ENCODE measurements around the gene CLTRN.

CLTRN gene

DNA sequence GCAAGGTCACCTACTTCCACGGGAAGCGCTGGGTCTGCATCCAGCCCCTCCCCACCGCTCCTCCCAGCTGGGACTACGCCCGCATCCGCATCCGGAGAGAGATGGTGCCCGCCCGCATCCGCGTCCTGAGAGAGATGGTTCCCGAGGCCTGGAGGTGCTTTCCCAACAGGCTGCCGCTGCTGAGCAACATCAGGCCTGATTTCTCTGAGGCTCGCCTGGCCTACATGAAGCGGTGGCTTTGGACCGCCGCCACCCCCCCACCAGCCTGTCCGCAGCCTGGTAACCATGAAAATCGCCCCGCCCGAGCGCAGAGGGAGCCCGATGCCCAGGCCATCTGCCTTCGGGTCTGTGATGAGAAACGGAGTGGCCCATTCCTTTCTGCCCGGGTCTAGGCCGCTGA is 18.1 kb downstream of the CLTRN start:
- DNase-seq: no peak

DNA sequence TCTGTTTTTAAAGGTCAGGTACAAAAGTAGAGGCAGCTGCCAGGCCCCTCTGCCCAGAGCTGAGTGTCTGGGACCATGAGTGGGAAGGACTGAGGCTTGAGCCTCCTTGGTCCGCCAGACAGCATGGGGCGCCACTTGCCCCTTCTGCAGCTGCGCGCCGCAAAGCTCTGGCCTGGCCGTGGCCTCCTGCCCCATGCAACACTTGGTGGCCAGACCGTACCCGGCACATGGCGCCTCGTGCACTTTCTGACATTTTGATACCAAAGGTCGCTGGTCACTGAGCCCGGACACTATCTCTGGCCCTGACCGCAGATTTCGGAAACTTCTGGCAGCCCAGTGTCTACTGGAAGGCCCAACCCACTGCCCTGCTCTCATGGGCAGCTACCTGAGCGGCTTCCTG is 18.6 kb downstream of the CLTRN start:
- DNase-seq: no peak

DNA sequence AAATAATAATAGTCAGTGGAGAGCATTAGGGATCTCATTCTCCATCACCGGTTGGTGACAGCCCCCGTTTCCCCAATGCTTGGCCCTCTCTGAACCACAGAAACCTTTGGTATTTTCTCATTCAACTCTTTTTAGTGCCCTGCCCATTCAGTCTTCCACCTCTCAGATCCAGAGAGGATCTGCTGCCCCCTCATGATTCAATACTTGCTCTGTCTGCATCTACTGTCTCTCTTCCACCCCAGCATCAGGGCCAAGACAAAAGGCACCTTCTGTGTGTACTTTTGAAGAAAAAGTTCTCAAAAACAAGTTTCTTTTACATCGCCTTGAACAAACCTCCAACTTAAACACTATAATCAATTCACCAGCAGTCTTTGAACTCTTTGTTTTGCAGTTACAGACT is 19.3 kb downstream of the CLTRN start:
- DNase-seq: no peak

DNA sequence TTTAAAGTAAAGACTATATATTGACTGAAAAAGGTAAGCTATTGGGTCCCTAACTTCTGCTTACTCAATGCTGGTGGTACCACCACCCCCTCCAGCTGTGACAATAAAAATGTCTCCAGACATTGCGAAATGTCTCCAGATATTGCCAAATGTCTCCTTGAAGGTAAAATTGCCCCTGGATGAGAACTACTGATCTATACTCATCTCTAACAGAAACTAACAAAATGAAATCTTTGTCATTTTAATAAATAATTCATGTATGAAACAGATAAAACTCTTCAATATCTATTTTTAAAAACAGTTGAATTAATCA is 20.1 kb downstream of the CLTRN start:
- no peak for DNase-seq

DNA sequence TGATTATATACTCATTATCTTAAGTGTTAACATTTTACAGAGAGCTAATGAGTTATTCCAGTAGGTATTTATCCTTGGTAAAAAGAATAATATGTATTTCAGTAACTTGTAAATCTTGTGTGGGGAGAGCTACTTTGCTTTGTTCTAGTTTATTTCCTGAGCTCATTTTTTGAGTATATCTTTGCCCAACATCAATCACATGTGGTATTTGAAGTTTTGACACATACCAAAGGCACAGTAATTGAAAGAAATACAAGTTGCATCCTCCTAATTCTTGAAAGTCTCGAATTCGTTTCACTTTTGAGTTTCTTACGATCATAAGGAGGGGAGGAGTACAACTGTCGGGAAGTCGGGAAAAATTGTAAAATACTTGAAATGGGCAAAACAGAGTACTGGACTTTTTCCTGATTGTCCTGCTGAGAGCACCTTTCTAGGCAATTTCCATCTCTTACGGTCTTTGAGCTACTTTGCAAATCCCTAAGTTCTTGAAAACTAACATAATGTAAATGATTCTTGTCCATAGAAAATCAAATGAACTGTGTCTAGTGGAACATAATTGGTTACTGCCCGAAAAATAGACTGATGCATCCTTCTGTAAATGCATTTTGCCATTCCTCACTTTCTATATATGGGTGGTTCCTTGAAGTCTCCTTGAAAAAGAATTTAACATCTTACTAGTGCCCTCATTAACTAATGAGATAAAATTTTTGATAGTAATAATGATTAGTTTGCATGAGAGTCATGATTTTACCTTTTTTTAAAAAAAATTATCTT is 20.6 kb downstream of the CLTRN start:
- DNase-seq: no peak

DNA sequence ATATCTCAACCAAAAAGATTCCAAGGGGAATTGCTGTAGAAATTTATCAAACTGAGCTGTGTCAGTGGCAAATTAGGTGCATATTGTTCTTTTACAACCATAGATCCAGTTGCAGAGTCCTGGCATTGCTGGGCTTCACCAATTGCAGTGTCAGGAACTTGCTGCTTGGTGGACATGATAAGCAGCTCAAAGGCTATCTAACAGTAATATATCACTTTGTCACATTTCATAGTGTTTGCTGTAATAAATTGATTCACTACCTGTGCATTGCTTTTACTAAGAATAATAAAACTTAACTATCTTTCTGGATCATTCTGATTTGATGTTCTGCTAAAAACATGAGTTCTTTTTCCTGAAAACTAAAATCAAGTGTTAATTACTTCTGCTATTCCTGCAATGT is 33.0 kb downstream of the CLTRN start:
- no peak for DNase-seq

DNA sequence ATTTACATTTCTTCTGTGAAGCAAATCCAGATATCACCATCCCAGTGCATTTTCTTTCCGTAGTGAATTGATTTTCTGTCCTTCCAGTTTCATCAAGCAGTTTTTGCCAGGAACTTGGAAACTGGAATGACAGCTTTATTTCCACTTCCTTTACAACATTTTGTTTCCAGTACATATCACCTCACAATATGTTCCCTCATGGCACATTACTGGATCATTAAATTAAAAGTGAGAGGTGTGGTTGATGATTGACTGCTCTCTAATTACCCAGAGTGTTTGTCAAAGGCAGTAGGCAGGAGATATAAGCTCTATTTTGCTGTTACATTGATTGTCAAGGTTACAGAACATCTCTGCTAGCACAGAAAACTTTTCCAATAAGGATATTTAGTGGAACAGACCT is 41.6 kb downstream of the CLTRN start:
- DNase-seq: no peak

DNA sequence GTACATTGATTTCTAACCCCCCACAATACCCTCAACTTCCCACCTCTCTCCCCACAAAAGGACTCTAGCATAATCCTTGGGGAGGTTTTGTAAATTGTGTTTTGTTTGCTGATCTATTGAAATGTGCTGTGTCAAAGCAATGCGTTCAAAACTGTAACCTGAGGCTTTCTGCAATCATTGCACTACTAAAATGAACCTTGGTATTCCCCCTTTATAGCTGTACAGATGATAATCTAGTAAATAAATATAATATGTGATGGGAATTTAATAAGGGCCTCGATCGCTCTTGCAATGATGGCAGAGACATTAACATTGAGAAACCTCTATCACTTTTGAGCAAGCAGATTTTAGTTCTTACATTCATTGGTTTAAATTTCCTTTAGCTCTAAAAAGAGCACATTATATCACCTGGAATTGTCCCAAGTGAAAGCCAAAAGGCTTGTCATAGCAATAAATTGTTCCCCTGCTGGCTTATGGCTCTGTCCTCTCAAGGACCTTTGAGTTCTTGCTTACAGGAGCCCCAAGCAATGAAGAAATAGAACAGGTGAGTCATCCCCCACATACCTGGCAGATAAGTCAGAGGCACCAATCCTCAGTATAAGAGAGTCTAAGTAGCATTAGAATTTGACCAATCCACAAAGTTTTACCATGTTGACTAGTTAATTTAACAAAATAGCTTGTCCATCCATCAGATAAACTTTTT is 45.4 kb downstream of the CLTRN start:
- no peak for DNase-seq

DNA sequence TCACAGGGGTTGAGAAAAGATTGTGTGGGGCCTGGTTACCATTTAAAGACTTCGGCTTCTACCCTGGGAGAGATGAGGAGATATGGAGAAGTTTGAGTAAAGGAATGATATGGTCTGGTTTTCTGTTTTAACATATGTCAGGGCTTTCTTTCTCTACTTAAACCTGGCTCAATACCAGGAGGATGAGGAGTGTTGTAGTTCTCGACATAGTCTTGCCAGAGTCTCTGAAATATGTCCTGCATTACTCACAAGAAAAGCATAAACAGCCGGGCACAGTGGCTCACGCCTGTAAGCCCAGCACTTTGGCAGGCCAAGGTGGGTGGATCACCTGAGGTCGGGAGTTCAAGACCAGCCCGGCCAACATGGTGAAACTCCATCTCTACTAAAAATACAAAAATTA is 47.5 kb downstream of the CLTRN start:
- no peak for DNase-seq

DNA sequence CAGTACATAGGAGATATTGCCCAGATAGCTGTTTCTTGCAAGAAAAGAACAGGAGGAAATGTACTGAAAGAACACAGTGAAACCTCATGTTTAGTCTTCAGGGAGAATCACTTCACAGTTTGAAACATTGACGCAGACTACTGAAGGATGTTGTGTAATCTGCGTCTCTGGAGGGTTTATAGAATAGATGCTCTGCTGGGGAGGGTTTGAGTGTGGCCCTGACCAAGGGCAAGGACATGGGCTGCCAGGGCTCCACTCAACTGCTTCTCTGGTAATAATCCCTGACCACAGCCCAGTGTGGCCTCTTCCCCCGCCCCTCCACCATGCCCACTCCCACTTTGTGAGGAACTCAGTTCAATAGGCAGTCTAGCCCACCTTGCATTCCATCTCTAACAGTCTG is 48.1 kb downstream of the CLTRN start:
- DNase-seq: no peak

DNA sequence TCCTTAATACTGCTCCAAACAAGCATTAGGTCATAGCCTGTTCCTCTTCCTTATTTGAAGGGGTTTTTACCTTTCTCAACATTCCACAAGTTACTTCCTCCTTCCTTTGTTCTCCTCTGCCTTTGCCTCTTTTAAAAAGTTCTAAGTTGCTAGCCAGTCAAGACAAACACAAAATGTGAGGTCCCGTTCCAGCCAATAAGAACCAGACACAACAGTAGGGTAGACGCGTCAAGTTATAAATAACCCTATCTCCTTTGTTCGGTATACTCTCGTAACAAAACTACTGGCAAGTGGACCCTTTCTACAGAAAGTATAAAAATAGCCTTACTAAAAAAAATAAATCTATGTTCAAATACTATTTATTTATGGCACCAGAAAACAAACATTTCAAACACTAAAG is 57.5 kb downstream of the CLTRN start:
- DNase-seq: no peak

DNA sequence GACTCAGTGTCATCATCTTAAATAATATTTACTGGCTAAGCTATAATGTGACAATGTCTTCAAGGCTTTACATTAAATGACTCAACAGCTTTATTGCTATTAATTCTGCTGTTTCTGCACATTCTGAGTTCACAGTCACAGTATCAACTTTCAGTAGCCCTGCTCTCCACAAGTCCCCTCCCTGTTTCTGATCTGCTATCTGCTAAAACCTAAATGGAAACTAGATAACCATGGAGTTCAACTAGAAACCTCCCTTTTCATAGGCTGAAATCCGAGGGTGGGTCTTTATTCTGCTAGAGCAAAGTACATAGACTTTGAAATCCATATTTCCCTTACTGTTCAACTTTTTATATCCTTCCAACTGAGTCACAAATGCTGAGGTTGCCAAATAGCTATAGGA is 58.5 kb downstream of the CLTRN start:
- DNase-seq: no peak

DNA sequence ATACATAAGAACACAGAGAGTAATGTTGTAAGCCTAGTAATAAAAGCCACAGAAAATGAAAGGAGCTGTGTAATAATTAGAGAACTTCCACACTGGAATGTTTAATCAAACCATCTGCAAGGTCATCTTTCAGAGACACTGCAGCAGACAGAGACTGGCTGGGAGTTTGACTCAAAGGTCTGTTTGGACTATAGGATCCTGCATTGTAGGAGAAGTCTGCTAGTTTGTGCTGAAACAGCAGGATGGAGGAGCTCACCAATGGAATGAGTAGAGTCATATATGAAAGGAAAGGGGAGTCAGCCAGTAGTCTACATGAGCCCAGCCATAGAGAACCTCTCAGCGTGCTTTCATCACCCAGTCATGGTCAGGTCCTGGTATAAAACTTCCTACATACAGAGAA is 59.4 kb downstream of the CLTRN start:
- no peak for DNase-seq

DNA sequence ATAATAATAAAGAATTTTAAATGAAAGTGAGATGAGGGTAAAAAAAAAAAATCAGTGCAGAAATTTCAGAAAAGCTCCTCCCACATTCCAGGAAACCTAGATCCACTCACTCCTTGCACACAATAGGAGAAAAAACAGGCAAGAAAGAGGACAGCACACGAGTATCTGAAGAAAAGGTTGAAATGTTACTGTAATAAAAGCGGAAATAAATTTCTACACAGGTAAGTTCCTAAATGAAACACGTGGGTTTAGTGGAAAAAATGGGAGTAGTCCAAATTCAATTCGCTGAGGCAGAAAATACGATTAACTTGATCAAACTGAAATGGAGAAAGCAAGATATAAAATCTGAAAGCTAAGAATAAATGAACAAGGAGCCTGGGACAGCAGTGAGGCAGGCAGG is 61.8 kb downstream of the CLTRN start:
- DNase-seq: no peak

DNA sequence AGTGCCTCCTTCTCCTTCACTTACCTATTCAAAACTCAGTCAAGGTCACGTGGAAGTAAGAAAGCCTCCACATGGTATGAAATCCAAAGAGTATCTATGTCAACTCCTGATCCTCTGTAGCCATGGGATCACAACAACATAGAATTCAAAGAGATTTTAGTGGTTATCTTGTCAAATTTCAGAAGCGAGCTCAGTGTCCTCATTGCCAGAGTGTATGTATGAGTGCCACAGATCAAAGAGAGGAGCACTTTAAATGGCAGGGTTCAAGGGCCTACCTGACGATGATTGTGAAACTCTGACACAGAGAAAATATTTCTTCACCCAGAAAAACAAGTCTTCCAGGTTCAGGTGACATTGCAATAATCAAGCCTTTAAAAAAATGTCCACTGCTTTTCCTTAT is 62.7 kb downstream of the CLTRN start:
- no peak for DNase-seq

DNA sequence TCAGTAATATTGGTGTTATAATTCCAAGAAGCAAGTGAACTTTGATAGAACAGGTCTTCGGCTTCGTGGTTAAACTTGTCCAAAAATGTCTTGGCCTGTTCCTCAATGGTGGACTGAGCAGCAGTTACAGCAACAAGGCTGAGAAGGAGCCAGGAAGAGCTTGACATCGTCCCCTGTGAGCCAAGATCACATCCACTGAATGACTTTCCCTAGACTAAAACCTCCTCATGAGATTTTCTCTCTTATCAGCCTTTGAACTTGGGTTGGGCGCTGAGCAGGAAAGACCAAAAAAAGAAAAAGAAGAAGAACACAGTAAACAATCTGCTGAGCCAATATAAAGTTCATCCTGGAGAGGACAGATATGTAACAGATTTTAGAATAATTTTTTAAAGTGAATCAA is 63.9 kb downstream of the CLTRN start, which contains the start of gene ACE2:
Gene ACE2, minus strand, starts transcription at position 216 of the 400 bp plus-strand sequence. Its CDS starts 49 bp downstream, at position 167.
- no peak for DNase-seq

DNA sequence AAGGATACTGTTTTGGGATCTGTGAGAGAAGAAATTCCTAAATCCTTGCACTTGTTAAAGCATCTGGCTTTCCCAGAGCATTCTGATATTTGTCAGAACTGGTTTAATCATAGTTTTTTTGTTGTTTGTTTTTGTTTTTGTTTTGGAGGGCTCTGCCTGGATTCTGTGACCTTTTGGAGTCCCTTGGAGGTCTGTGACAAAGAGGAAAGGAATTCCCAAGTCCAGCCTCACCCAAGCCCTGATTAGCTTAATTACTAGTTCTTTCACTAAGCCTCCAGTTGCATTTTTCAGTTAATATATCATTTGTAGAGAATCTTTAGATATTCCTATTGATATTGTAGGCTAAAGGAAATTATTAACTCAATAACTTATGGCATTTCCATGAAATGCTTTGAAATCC is 64.6 kb downstream of the CLTRN start:
- no peak for DNase-seq

DNA sequence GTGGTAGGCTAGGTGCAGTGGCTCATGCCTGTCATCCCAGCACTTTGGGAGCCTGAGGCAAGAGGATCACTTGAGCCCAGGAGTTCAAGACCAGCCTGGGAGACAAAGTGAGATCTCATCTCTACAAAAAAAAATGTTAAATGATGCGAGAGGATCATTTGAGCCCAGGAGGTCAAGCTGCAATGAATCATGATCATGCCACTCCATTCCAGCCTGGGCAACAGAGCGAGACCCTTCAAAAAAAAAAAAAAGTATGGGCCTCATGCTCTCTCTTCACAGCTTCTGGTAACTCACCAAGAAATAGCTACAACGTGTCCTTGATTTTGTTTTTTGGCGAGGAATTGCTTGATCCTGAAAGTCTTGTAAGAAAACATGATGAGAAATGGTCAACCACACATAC is 65.1 kb downstream of the CLTRN start:
- no peak for DNase-seq

DNA sequence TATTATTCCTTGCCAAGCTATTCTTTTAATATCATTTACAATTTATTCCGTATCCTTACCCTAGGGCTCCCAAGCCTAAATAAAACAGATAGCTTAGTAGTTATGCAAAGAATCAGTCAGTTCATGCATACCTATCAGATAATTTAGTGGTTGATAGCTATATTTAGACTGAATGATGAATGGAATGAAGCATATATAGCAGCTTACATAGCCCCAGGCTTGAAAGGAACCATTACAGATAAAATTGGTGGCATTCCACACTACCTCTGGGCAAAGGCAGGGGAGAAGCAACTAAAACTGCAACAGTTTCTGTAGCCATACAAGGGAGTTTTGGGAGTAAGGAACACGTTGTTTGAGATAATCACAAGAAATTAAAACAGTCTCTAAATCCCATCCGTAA is 66.6 kb downstream of the CLTRN start:
- no peak for DNase-seq

DNA sequence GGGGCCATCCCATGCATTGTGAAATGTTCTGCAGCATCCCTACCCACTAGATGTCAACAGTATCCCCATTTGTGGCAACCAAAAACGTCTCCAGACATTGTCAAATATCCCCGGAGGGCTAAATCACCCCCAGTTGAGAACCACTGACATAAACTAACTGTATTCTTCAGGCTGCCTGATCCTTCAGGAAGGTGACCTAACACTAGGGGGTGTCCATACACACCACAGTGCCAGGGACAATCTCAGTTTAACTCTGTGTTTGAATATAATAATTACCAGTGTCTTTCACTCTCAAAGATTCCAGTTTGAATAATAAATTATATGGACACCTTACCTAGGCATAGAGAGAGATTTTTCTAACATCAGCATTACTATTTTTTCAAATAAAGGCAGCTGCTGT is 70.2 kb downstream of the CLTRN start:
- no peak for DNase-seq

DNA sequence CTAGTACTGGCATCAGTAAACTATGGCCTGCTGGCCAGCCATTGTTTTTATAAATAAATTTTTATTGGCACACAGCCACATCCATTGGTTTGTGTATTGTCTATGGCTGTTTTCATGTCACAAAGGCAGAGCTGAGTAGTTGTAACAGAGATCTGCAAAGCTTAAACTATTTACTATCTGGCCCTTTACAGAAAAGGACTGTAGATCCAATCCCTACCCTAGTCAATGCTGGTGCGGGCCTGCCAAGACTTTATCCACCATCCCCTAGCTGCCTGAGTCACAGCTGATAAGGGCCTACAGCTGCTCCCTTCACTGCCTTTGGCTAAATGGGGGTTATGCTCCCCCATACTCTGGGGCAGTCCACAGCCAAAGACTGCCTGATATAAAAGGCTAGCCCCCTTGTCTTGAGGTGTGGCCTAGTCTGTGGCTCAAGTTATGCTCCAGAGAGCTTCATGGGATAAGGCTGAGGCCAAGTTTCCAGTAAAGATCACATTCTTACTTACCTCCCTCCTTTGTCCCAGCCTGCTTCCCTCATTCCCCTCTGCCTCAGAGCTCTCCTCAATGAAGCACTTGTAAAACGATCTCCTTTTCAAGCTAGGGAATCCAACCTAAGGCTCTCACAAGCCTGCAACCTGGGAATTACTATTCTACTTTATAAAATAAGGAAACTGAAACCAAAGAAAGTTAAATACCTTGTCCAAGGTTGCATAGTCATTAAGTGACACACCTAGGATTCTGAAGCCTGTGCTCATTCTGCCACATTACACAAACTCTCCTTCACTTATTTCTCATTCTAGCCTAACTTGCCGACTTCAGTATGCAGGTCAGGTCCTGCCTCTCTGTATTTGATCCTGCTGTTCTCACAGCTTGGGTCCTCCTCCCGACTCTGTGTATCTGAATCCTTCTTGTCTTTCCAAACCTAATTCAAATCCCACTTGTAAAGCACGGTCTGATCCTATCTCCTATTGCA is 84.5 kb downstream of the CLTRN start:
- DNase-seq: no peak
